Measurements from ENCODE around the gene LCN6. TPM values are rescaled to one million over a fixed set of nuclear protein-coding genes. Genes with fewer than 3 reads are reported as not detected.

Gene LCN6
- total and polyA plus RNA-seq, 12 donors: 1.5 to 261 (median 4.6) TPM

- DNase-seq (no peak), ATAC-seq (peak in 1 of 8 donors; percentile 2)
- Histone ChIP-seq H3K36me3 (no peaks in the 10 kb centered on the region), H3K27me3 (peaks cover 0 to 25% (median 19%) of the 10 kb centered on the region in 7 donors), H3K4me1 (peaks cover 21 to 61% (median 39%) of the 10 kb centered on the region in 9 donors), H3K9me3 (peaks cover 0 to 2% (median 0%) of the 10 kb centered on the region in 11 donors), H3K4me3 (peak overlapping the region in 1 of 10 donors; percentile 27), H3K27ac (peak overlapping the region in 7 of 10 donors; percentile 50 to 88 (median 69))
- 62 to 69% methylated on average over 17 to 22 of the region's 22 CpGs for WGBS, 2 donors
- intact Hi-C loops (cut with DNase I): no loop called here
- no peak for TF ChIP-seq CTCF (IDR thresholded peaks at IDR 0.05)
These were observed 2.2 kb downstream of the LCN6 start for GRCh38 chr9:136746155-136746490.

GRCh38 chr9:136745389-136746154, 2.8 kb downstream of the LCN6 start:
- no peak for TF ChIP-seq CTCF (IDR thresholded peaks at IDR 0.05)
- peaks cover 23 to 65% (median 43%) of the 10 kb centered on the region in 9 donors for H3K4me1 ChIP-seq
- H3K36me3 ChIP-seq: no peaks in the 10 kb centered on the region
- H3K27ac ChIP-seq: peak overlapping the region in 9 of 10 donors; percentile 50 to 88 (median 72)
- 66 to 67% methylated on average over 23 of the region's 23 CpGs for WGBS, 2 donors
- ATAC-seq (peak; percentile 8 to 54 (median 34)), DNase-seq (peak in 1 of 2 donors; percentile 52)
- intact Hi-C loops (cut with DNase I): no loop called here
- H3K9me3 ChIP-seq: no peaks in the 10 kb centered on the region
- H3K4me3 ChIP-seq: peak overlapping the region in 9 of 10 donors; percentile 5 to 37 (median 27)
- H3K27me3 ChIP-seq: peaks cover 0 to 25% (median 19%) of the 10 kb centered on the region in 7 donors

DNA sequence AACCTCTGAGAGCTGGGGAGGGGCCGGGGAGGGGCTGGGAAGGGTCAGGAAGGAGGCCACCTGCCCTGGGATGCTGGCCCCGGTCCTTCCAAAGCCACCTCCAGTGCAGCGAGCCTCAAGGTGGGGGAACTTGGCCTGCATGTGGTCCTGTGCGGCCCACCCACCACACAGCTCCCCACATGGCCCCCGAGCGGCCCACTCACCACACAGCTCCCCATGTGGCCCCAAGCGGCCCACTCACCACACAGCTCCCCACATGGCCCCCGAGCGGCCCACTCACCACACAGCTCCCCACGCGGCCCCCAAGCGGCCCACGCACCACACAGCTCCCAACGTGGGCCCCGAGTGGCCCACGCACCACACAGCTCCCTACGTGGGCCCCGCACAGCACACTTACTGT, 3.6 kb downstream of the LCN6 start:
- H3K27ac ChIP-seq: peak overlapping the region in 4 of 10 donors; percentile 61 to 88 (median 75)
- intact Hi-C loops (cut with DNase I): no loop called here
- no peaks in the 10 kb centered on the region for H3K9me3 ChIP-seq
- DNase-seq (no peak), ATAC-seq (no peak)
- H3K27me3 ChIP-seq: peaks cover 0 to 25% (median 19%) of the 10 kb centered on the region in 7 donors
- H3K4me3 ChIP-seq: peak overlapping the region in 5 of 10 donors; percentile 1 to 35 (median 21)
- H3K4me1 ChIP-seq: peaks cover 23 to 61% (median 42%) of the 10 kb centered on the region in 9 donors
- WGBS, 2 donors: 90 to 95% methylated on average over 15 to 18 of the region's 18 CpGs
- H3K36me3 ChIP-seq: no peaks in the 10 kb centered on the region
- TF ChIP-seq CTCF (IDR thresholded peaks at IDR 0.05): no peak

DNA sequence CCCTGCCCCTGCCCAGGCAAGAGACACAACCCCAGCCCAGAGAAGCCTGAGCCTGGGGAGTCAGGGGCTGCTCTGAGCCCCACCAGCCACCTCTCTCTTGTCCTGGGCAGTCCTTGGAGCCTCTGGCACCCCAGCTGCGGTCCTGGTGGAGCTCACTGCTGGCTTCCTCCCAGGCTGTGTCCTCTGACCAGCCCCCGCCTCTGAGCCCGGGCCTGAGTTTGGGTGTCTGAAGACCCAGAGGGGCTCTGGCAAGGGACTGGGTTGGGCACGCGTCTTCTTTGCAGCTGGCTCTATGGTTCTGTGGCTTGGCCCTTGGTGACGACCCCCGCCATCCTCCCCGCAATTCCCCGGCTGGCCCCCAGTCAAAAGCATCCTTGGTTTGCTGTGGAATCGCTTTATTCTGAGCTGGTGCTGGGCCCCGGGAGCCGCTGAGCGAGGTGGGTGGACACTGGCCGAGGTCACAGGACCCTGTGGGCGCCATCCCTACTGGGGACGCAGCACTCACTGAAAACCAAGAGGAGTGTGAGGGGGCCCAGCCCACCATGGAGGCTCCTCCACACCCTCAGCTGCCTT, 4.6 kb downstream of the LCN6 start:
- no peak for DNase-seq
- no peak for ATAC-seq
- H3K36me3 ChIP-seq: no peaks in the 10 kb centered on the region
- H3K4me1 ChIP-seq: peaks cover 17 to 50% (median 31%) of the 10 kb centered on the region in 9 donors
- intact Hi-C loops (cut with DNase I): no loop called here
- WGBS, 2 donors: 90 to 91% methylated on average over 16 of the region's 16 CpGs
- H3K27me3 ChIP-seq: peaks cover 0 to 25% (median 19%) of the 10 kb centered on the region in 7 donors
- H3K9me3 ChIP-seq: no peaks in the 10 kb centered on the region
- no peak overlapping the region for H3K27ac ChIP-seq
- no peak for TF ChIP-seq CTCF (IDR thresholded peaks at IDR 0.05)
- peak overlapping the region in 2 of 10 donors; percentile 30 to 35 for H3K4me3 ChIP-seq

All from heart right ventricle (tissue), 16 donors.